GM18511 (cell line): Measurements from ENCODE around the gene RPL15.
"Not testable (repeated sequence)": the region's sequence is repeated elsewhere in the genome, so short reads cannot be mapped to it uniquely, and the experiment has no call there.

Experiments used
- ATAC-seq: cut with Tn5 transposase; IDR thresholded peaks from one replicate; pipeline ENCODE4 v1.9.1; 2021; ENCODE audit warnings: mild to moderate bottlenecking, moderate library complexity; ENCODE audit not compliant: unreplicated experiment

RPL15 gene

GRCh38 chr3:23916886-23917678, at the start of gene RPL15, which contains the start of gene NKIRAS1:
Gene RPL15, plus strand, starts transcription at chr3:23917132. Its CDS starts 728 bp downstream, at chr3:23917860.
Gene NKIRAS1, minus strand, starts transcription at chr3:23916990. Its CDS starts 6,086 bp downstream, at chr3:23910904.
- ATAC-seq: peak; percentile 91

GRCh38 chr3:23867400-23867799, 49.5 kb upstream of the RPL15 start:
- ATAC-seq: no peak

- no peak for ATAC-seq
These were observed 49.1 kb upstream of the RPL15 start for GRCh38 chr3:23867838-23868237.

- no peak for ATAC-seq
These were observed 46.8 kb upstream of the RPL15 start for GRCh38 chr3:23869977-23870662.

- ATAC-seq: not testable (repeated sequence)
These were observed 46.3 kb upstream of the RPL15 start for GRCh38 chr3:23870663-23871043.

GRCh38 chr3:23871361-23871760, 45.6 kb upstream of the RPL15 start:
- ATAC-seq: not testable (repeated sequence)

- no peak for ATAC-seq
These were observed 44.6 kb upstream of the RPL15 start for GRCh38 chr3:23872330-23872729.

GRCh38 chr3:23873941-23874340, 43.0 kb upstream of the RPL15 start:
- no peak for ATAC-seq

GRCh38 chr3:23874359-23875112, 42.4 kb upstream of the RPL15 start:
- no peak for ATAC-seq

GRCh38 chr3:23875113-23875725, 41.7 kb upstream of the RPL15 start:
- ATAC-seq: no peak

- ATAC-seq: no peak
These were observed 40.0 kb upstream of the RPL15 start for GRCh38 chr3:23876923-23877322.

GRCh38 chr3:23877329-23877980, 39.5 kb upstream of the RPL15 start:
- no peak for ATAC-seq

GRCh38 chr3:23879485-23879884, 37.4 kb upstream of the RPL15 start:
- ATAC-seq: no peak

- ATAC-seq: no peak
These were observed 36.1 kb upstream of the RPL15 start for GRCh38 chr3:23880703-23881339.

- not testable (repeated sequence) for ATAC-seq
These were observed 34.9 kb upstream of the RPL15 start for GRCh38 chr3:23881993-23882392.

GRCh38 chr3:23882487-23882918, 34.4 kb upstream of the RPL15 start:
- ATAC-seq: no peak

- ATAC-seq: no peak
These were observed 32.5 kb upstream of the RPL15 start for GRCh38 chr3:23884481-23884880.

GRCh38 chr3:23885210-23885609, 31.7 kb upstream of the RPL15 start:
- ATAC-seq: no peak

- no peak for ATAC-seq
These were observed 30.6 kb upstream of the RPL15 start for GRCh38 chr3:23886311-23886710.
